Natural killer cell treated with Interleukin-12 subunit alpha and Interleukin-12 subunit beta and Interleukin-15 and Interleukin-18, amount 100 ng/mL, for 72 hours (primary cell): Measurements from ENCODE around the gene DQX1. TPM values are rescaled to one million over a fixed set of nuclear protein-coding genes. Genes with fewer than 3 reads are reported as not detected.
A peak's percentile ranks its signal among the peaks of the same experiment; 100 is the strongest.
"Not testable (repeated sequence)": the region's sequence is repeated elsewhere in the genome, so short reads cannot be mapped to it uniquely, and the experiment has no call there.

Experiments used
- ATAC-seq, 2 donors: fragments of 150-1000 bp; cut with Tn5 transposase in 1 of 2; sonication (Bioruptor Pico), chemical (Tn5 transposase) in 1 of 2; 2 replicates each; pipeline ENCODE4 v1.10.0; 2021
- DNase-seq: peaks from one replicate; pipeline ENCODE4 v3.0.0; 2022; ENCODE audit warnings: low spot score
- H3K27ac Mint-ChIP-seq, 2 donors: 1 replicate in 1 of 2; 2 replicates in 1 of 2; pipeline ENCODE4 v1.8.0; 2022; ENCODE audit warnings: mixed read lengths in 2 of 2, mild to moderate bottlenecking in 1 of 2, moderate library complexity in 1 of 2
- H3K27me3 Mint-ChIP-seq, 2 donors: 1 replicate in 1 of 2; 2 replicates in 1 of 2; pipeline ENCODE4 v1.8.0; 2022; ENCODE audit warnings: mixed read lengths in 2 of 2
- H3K36me3 Mint-ChIP-seq: one replicate; pipeline ENCODE4 v1.8.0; 2022; ENCODE audit warnings: mixed read lengths
- H3K4me1 Mint-ChIP-seq, 2 donors: 1 replicate in 1 of 2; 2 replicates in 1 of 2; pipeline ENCODE4 v1.8.0; 2022; ENCODE audit warnings: low read depth in 2 of 2, mixed read lengths in 2 of 2, mild to moderate bottlenecking in 1 of 2
- H3K4me3 Mint-ChIP-seq: one replicate; pipeline ENCODE4 v1.8.0; 2022; ENCODE audit warnings: mixed read lengths
- H3K9me3 Mint-ChIP-seq: 2 replicates; pipeline ENCODE4 v1.8.0; 2022; ENCODE audit warnings: mixed read lengths
- total RNA-seq, 2 donors: library from RNA; stranded (reverse); gene quantifications; one replicate each; pipeline ENCODE4 v1.2.3, GENCODE V29; 2022

DQX1 gene
- total RNA-seq, 2 donors from 2014 or later, result 0.55 to 1.0 TPM

- H3K27ac Mint-ChIP-seq, result peak overlapping the region; percentile 97 to 99
- ATAC-seq, result no peak
- H3K27me3 Mint-ChIP-seq, result no peaks in the 10 kb centered on the region
- no peak for DNase-seq
- H3K36me3 Mint-ChIP-seq, result peaks cover 13% of the 10 kb centered on the region
- peak overlapping the region; percentile 99 for H3K4me3 Mint-ChIP-seq
- H3K9me3 Mint-ChIP-seq, result no peaks in the 10 kb centered on the region
- peaks cover 31 to 42% of the 10 kb centered on the region in 2 donors for H3K4me1 Mint-ChIP-seq
Observed at GRCh38 chr2:74472945-74473258, 53.1 kb downstream of the DQX1 start.

DNA sequence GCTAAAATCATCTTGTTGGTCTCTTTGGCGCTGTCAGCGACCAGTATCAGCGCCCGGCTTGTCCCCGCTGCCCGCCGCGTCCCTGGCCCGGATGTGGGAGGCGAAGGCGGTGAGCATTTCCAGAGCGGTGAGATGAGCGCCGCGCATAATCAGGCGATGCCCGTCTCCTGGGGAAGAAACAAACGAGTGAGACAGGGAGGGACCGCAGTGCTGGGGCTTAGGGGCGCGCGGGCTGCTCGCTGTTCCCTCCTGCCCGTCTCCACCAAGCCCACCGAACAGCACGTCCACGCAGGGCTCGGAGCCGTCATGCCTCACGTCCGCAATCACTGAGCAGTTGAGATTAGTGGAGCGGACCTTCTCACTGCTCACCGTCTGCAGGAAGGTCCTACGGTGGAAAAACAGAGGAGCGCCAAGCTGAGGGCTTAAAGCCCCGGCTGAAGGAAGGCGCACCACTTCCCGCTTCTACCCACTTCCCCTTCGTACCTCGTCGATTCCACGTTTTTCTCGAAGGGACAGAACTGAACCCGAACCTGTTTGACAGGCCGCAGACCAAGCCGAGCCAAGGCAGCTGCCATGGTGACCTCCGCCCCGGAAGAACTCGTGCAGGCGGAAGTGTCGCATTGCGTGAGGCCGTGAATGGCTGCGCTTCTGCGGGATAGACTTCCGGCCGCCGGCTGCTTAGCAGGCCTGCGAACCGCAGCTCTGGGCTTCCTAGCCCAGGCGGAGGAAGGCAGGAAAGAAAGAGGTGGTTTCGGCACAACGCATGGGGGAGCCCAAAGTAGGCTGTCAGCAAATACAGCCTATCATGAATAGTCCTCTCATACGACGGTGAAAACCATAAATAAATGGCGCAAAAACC lies 53.7 kb downstream of the DQX1 start, which contains the start of gene MRPL53:
MRPL53 (minus strand) TSS at position 595 of the 859 bp plus-strand sequence; CDS start at position 575, 20 bp downstream.
- Mint-ChIP-seq H3K36me3 (peaks cover 13% of the 10 kb centered on the region), H3K9me3 (no peaks in the 10 kb centered on the region)
- DNase-seq, result peak; percentile 97

GRCh38 chr2:74471332-74472065 lies 54.5 kb downstream of the DQX1 start:
- peak overlapping the region; percentile 99 for H3K4me3 Mint-ChIP-seq
- DNase-seq (no peak), ATAC-seq (no peak)
- peak overlapping the region; percentile 97 to 99 for H3K27ac Mint-ChIP-seq
- H3K9me3 Mint-ChIP-seq, result no peaks in the 10 kb centered on the region
- H3K4me1 Mint-ChIP-seq, result peaks cover 27 to 32% of the 10 kb centered on the region in 2 donors
- H3K36me3 Mint-ChIP-seq, result peaks cover 13% of the 10 kb centered on the region
- H3K27me3 Mint-ChIP-seq, result no peaks in the 10 kb centered on the region

More for the DNA sequence above, 53.7 kb downstream of the DQX1 start, which contains the start of gene MRPL53:
- Mint-ChIP-seq H3K4me1 (peaks cover 27 to 38% of the 10 kb centered on the region in 2 donors), H3K27me3 (no peaks in the 10 kb centered on the region), H3K27ac (peak within 1 kb of the TSS; percentile 97 to 99), H3K4me3 (peak within 1 kb of the TSS; percentile 99)
- peak; percentile 97 for ATAC-seq

- not testable (repeated sequence) for DNase-seq, H3K27me3 Mint-ChIP-seq, ATAC-seq, H3K9me3 Mint-ChIP-seq
- Mint-ChIP-seq H3K27ac (peak overlapping the region; percentile 75 to 87), H3K36me3 (peaks cover 13% of the 10 kb centered on the region), H3K4me1 (peaks cover 32 to 36% of the 10 kb centered on the region in 2 donors), H3K4me3 (peak overlapping the region; percentile 67)
Observed at GRCh38 chr2:74470742-74471141, 55.3 kb downstream of the DQX1 start.

Other genes with a start within 250 kb of the DQX1 start
- gene SLC4A5, start 182.8 kb downstream of the DQX1 start, total RNA-seq, result 1 to 10 TPM; 1.2 to 3.2 TPM
- 100 to 1,000 TPM in 1 of 2 donors, 10 to 100 TPM in 1; 97.8 to 106 TPM for gene DCTN1, start 145.9 kb downstream of the DQX1 start, total RNA-seq
- gene C2orf81, start 104.6 kb downstream of the DQX1 start, total RNA-seq, result 1 to 10 TPM; 1.7 to 2.2 TPM
- gene WDR54, start 104.5 kb downstream of the DQX1 start, total RNA-seq, result 10 to 100 TPM; 41.8 to 44.9 TPM
- gene RTKN, start 84.3 kb downstream of the DQX1 start, total RNA-seq, result 10 to 100 TPM in 1 of 2 donors, 1 to 10 TPM in 1; 4.6 to 11.6 TPM
- gene INO80B, start 71.1 kb downstream of the DQX1 start, total RNA-seq, result 10 to 100 TPM; 42.3 to 45.6 TPM
- gene WBP1, start 67.8 kb downstream of the DQX1 start, total RNA-seq, result 10 to 100 TPM; 28.6 to 48.0 TPM
- 100 to 1,000 TPM in 1 of 2 donors, 10 to 100 TPM in 1; 97.9 to 111 TPM for gene MOGS, start 60.8 kb downstream of the DQX1 start, total RNA-seq
- gene MRPL53, start 53.6 kb downstream of the DQX1 start, total RNA-seq, result 100 to 1,000 TPM in 1 of 2 donors, 10 to 100 TPM in 1; 94.5 to 111 TPM
- gene CCDC142, start 43.2 kb downstream of the DQX1 start, total RNA-seq, result 10 to 100 TPM; 31.8 to 46.5 TPM
- 10 to 100 TPM; 42.8 to 49.0 TPM for gene TTC31, start 43.1 kb downstream of the DQX1 start, total RNA-seq
- 1 to 10 TPM; 1.3 to 1.5 TPM for gene LBX2, start 26.6 kb downstream of the DQX1 start, total RNA-seq
- gene PCGF1, start 18.5 kb downstream of the DQX1 start, total RNA-seq, result 10 to 100 TPM; 31.3 to 41.3 TPM
- under 1 TPM; 0.12 to 0.95 TPM for gene TLX2, start 11.8 kb downstream of the DQX1 start, total RNA-seq
- 100 to 1,000 TPM; 190 to 233 TPM for gene AUP1, start 3.5 kb upstream of the DQX1 start, total RNA-seq
- 100 to 1,000 TPM in 1 of 2 donors, 10 to 100 TPM in 1; 93.1 to 100 TPM for gene HTRA2, start 3.7 kb upstream of the DQX1 start, total RNA-seq
- 1 to 10 TPM; 1.2 to 2.7 TPM for gene LOXL3, start 27.7 kb upstream of the DQX1 start, total RNA-seq
- 10 to 100 TPM; 27.4 to 34.4 TPM for gene DOK1, start 28.5 kb upstream of the DQX1 start, total RNA-seq
- gene M1AP, start 122.1 kb upstream of the DQX1 start, total RNA-seq, result not detected
- gene SEMA4F, start 128.0 kb upstream of the DQX1 start, total RNA-seq, result 1 to 10 TPM; 2.0 to 5.3 TPM